H1 (cell line): Measurements from ENCODE around the gene MYO16. TPM values are rescaled to one million over a fixed set of nuclear protein-coding genes. Genes with fewer than 3 reads are reported as not detected.

ENCODE experiments used
- CTCF ChIA-PET: fragments of 300-600 bp; sonication (Branson Sonifier 250); formaldehyde crosslinking; loops from one replicate; lab custom pipeline; 2021; ENCODE audit not compliant: partially characterized antibody; lab: Charles Lee
- POLR2A ChIA-PET: fragments of 300-600 bp; sonication (Branson Sonifier 250); formaldehyde crosslinking; loops from one replicate; lab custom pipeline; 2021; ENCODE audit warnings: inconsistent platforms; ENCODE audit not compliant: partially characterized antibody; lab: Charles Lee
- DNase-seq, 2 experiments: peaks; one replicate each; pipeline versions ENCODE4 v3.0.0 to v3.0.0-alpha.2; 2010 to 2022; ENCODE audit warnings: low spot score in 2 of 2, low read depth in 1 of 2, mixed read lengths in 1 of 2
- FAIRE-seq: peaks from 2 replicates; lab custom pipeline; 2011; peaks lifted over from hg19 to GRCh38; lab: Jason Lieb, UNC
- H2AFZ ChIP-seq: 2 replicates; pipeline ENCODE4 v1.8.1; 2012; ENCODE audit warnings: low read length, inconsistent platforms
- H2AK5ac ChIP-seq: 2 replicates; pipeline ENCODE4 v1.6.1; 2013; ENCODE audit warnings: low read depth, low read length
- H2BK120ac ChIP-seq: replicated peaks from 2 replicates; pipeline ENCODE3; 2013; ENCODE audit warnings: low read depth, low read length, inconsistent platforms
- H2BK12ac ChIP-seq: 2 replicates; pipeline ENCODE4 v1.6.1; 2013; ENCODE audit warnings: low read depth, low read length
- H2BK15ac ChIP-seq: 2 replicates; pipeline ENCODE4 v1.6.1; 2013; ENCODE audit warnings: low read length
- H2BK20ac ChIP-seq: 2 replicates; pipeline ENCODE4 v1.6.1; 2013; ENCODE audit warnings: low read length
- H2BK5ac ChIP-seq: 2 replicates; pipeline ENCODE4 v1.6.1; 2013; ENCODE audit warnings: low read depth, low read length
- H3K14ac ChIP-seq: 2 replicates; pipeline ENCODE4 v1.6.1; 2013; ENCODE audit warnings: inconsistent platforms; ENCODE audit not compliant: insufficient read length
- H3K18ac ChIP-seq: 2 replicates; pipeline ENCODE4 v1.6.1; 2013; ENCODE audit warnings: low read length; ENCODE audit errors: extremely low read depth
- H3K23ac ChIP-seq: 2 replicates; pipeline ENCODE4 v1.6.1; 2013; ENCODE audit warnings: inconsistent platforms; ENCODE audit not compliant: insufficient read length
- H3K23me2 ChIP-seq: 2 replicates; pipeline ENCODE4 v1.6.1; 2013; ENCODE audit warnings: low read depth, low read length
- H3K27ac ChIP-seq: 2 replicates; pipeline ENCODE4 v1.6.1; 2011; ENCODE audit warnings: low read depth, low read length, inconsistent platforms
- H3K27me3 ChIP-seq, 4 experiments: replicated peaks in 1 of 4; 1 replicate in 1 of 4; 2 replicates in 3 of 4; pipeline versions ENCODE4 v1.6.1 to v1.8.1; 2011 to 2013; ENCODE audit warnings: low read length in 3 of 4, mild to moderate bottlenecking in 3 of 4, inconsistent platforms in 2 of 4, mixed read lengths in 2 of 4, moderate library complexity in 1 of 4; ENCODE audit not compliant: control insufficient read depth in 3 of 4, insufficient read depth in 3 of 4; ENCODE audit errors: extremely low read depth in 1 of 4
- H3K36me3 ChIP-seq, 4 experiments: 2 replicates each; pipeline versions ENCODE4 v1.6.1 to v1.8.1; 2011 to 2013; ENCODE audit warnings: mild to moderate bottlenecking in 4 of 4, low read length in 3 of 4, moderate library complexity in 2 of 4, control low read depth in 1 of 4, inconsistent platforms in 1 of 4; ENCODE audit not compliant: insufficient read depth in 4 of 4, control insufficient read depth in 2 of 4
- H3K4ac ChIP-seq: replicated peaks from 2 replicates; pipeline ENCODE3; 2013; ENCODE audit warnings: low read length, low read depth, mixed read lengths, inconsistent platforms; ENCODE audit not compliant: insufficient read length
- H3K4me1 ChIP-seq, 4 experiments: replicated peaks in 1 of 4; 1 replicate in 1 of 4; 2 replicates in 3 of 4; pipeline versions ENCODE4 v1.6.1 to v1.8.1; 2011 to 2013; ENCODE audit warnings: low read length in 3 of 4, inconsistent platforms in 2 of 4, mixed read lengths in 1 of 4; ENCODE audit not compliant: insufficient read depth in 4 of 4, control insufficient read depth in 3 of 4
- H3K4me2 ChIP-seq, 2 experiments: 2 replicates each; pipeline versions ENCODE4 v1.6.1 to v1.8.1; 2011 to 2013; ENCODE audit warnings: low read depth in 2 of 2, low read length in 2 of 2, control low read depth in 1 of 2, inconsistent platforms in 1 of 2, mild to moderate bottlenecking in 1 of 2; ENCODE audit not compliant: insufficient read depth in 1 of 2
- H3K4me3 ChIP-seq, 4 experiments: fragments of 200-600, 300-600 bp in 1 of 4; sonication (generic), shearing (Covaris generic), sonication (Bioruptor Twin) in 1 of 4; 2 replicates each; pipeline versions ENCODE4 v1.5.1 to v1.8.1; 2011 to 2016; ENCODE audit warnings: low read length in 4 of 4, low read depth in 3 of 4, control low read depth in 2 of 4, inconsistent platforms in 2 of 4, mild to moderate bottlenecking in 2 of 4, mixed read lengths in 1 of 4, moderate library complexity in 1 of 4; ENCODE audit not compliant: insufficient read depth in 2 of 4; ENCODE audit errors: extremely low read depth in 1 of 4
- H3K56ac ChIP-seq: replicated peaks from 2 replicates; pipeline ENCODE3; 2013; ENCODE audit warnings: low read depth, mild to moderate bottlenecking, mixed read lengths, low read length, inconsistent platforms; ENCODE audit not compliant: insufficient read length
- H3K79me1 ChIP-seq: 2 replicates; pipeline ENCODE4 v1.6.1; 2013; ENCODE audit warnings: low read depth, low read length, control low read depth
- H3K79me2 ChIP-seq, 2 experiments: 2 replicates each; pipeline versions ENCODE4 v1.6.1 to v1.8.1; 2012 to 2013; ENCODE audit warnings: low read length in 2 of 2, mild to moderate bottlenecking in 2 of 2, inconsistent platforms in 1 of 2; ENCODE audit not compliant: insufficient read depth in 2 of 2, control insufficient read depth in 1 of 2
- H3K9ac ChIP-seq, 4 experiments: replicated peaks in 1 of 4; 1 replicate in 1 of 4; 2 replicates in 3 of 4; pipeline versions ENCODE4 v1.6.1 to v1.8.1; 2011 to 2013; ENCODE audit warnings: low read depth in 3 of 4, low read length in 3 of 4, control low read depth in 2 of 4, mild to moderate bottlenecking in 2 of 4, moderate library complexity in 2 of 4, inconsistent platforms in 1 of 4; ENCODE audit errors: extremely low read depth in 1 of 4
- H3K9me3 ChIP-seq, 2 experiments: 2 replicates each; pipeline versions ENCODE4 v1.6.1 to v1.8.1; 2012 to 2013; ENCODE audit warnings: mild to moderate bottlenecking in 2 of 2, moderate library complexity in 2 of 2, control low read depth in 1 of 2, inconsistent platforms in 1 of 2, low read depth in 1 of 2, low read length in 1 of 2, mixed read lengths in 1 of 2; ENCODE audit not compliant: insufficient read depth in 2 of 2
- H4K20me1 ChIP-seq, 2 experiments: replicated peaks in 1 of 2; 2 replicates each; pipeline versions ENCODE3 to v1.8.1; 2011 to 2013; ENCODE audit warnings: inconsistent platforms in 2 of 2, low read length in 2 of 2, mild to moderate bottlenecking in 1 of 2; ENCODE audit not compliant: insufficient read depth in 2 of 2, control insufficient read depth in 1 of 2
- H4K5ac ChIP-seq: 2 replicates; pipeline ENCODE4 v1.6.1; 2013; ENCODE audit warnings: low read length, low read depth, mixed read lengths, inconsistent platforms; ENCODE audit not compliant: insufficient read length
- H4K8ac ChIP-seq: 2 replicates; pipeline ENCODE4 v1.8.0; 2013; ENCODE audit warnings: mild to moderate bottlenecking, moderate library complexity, low read length, inconsistent platforms; ENCODE audit not compliant: insufficient read depth; ENCODE audit errors: extremely low read depth
- H4K91ac ChIP-seq: replicated peaks from 2 replicates; pipeline ENCODE3; 2013; ENCODE audit warnings: low read length, mixed read lengths, inconsistent platforms; ENCODE audit not compliant: insufficient read length
- CEBPB ChIP-seq: IDR thresholded peaks from 2 replicates; pipeline ENCODE4 v1.6.1; 2012; ENCODE audit warnings: low read depth, low read length
- SAP30 ChIP-seq: fragments of 300-600 bp; sonication (generic); IDR thresholded peaks from 2 replicates; pipeline ENCODE4 v1.7.1; 2012; ENCODE audit warnings: low read length, moderate library complexity, mild to moderate bottlenecking, inconsistent platforms; ENCODE audit not compliant: insufficient read depth, insufficient replicate concordance
- SP1 ChIP-seq: IDR thresholded peaks from 2 replicates; pipeline ENCODE4 v1.6.1; 2011; ENCODE audit warnings: low read depth, low read length
- WGBS, 2 experiments: shearing (Covaris generic) in 1 of 2; methylation state at CpG; one replicate each; pipeline versions ENCODE4 v1.1.6 to v1.1.7; 2013 to 2015; ENCODE audit warnings: low lambda C conversion rate in 2 of 2, mixed read lengths in 2 of 2, inconsistent platforms in 1 of 2, low coverage in 1 of 2, missing lambda C conversion rate in 1 of 2; ENCODE audit not compliant: insufficient replicate concordance in 2 of 2, insufficient coverage in 1 of 2, insufficient read length in 1 of 2; ENCODE audit errors: extremely low coverage in 1 of 2, missing lambda C conversion rate in 1 of 2; 5-methylcytosine and 5-hydroxymethylcytosine counted together
- polyA plus RNA-seq, 7 experiments: library from polyadenylated mRNA; depleted of rRNA in 3 of 7; stranded (reverse) in 5 of 7; unstranded in 2 of 7; fragments of >200 nt in 5 of 7; fragments of 200-250 nt in 2 of 7; gene quantifications; 1 replicate in 5 of 7; 2 replicates in 1 of 7; 4 replicates in 1 of 7; pipeline versions ENCODE4 v1.2.1 to v1.2.3, GENCODE V29; 2011 to 2013; ENCODE audit warnings: missing spikeins in 2 of 7, mixed read lengths in 2 of 7
- total RNA-seq: library from RNA; stranded (reverse); fragmentation: NEBNext Ultra II Directional; extraction: Animal tissue kit (Norgen Biotek cat#: 25700); gene quantifications from 2 replicates; pipeline ENCODE4 v1.2.1, GENCODE V29; 2021
- TF ChIP-seq, protein P1 (sequence below): IDR thresholded peaks from 2 replicates; pipeline ENCODE4 v1.6.1; 2012; ENCODE audit warnings: inconsistent platforms

MYO16 gene
- total and polyA plus RNA-seq, 2 of the 8 experiments (the other 6 are each of a cell fraction or from before 2014, with no cell fraction given), result 0.02 to 0.22 TPM

DNA sequence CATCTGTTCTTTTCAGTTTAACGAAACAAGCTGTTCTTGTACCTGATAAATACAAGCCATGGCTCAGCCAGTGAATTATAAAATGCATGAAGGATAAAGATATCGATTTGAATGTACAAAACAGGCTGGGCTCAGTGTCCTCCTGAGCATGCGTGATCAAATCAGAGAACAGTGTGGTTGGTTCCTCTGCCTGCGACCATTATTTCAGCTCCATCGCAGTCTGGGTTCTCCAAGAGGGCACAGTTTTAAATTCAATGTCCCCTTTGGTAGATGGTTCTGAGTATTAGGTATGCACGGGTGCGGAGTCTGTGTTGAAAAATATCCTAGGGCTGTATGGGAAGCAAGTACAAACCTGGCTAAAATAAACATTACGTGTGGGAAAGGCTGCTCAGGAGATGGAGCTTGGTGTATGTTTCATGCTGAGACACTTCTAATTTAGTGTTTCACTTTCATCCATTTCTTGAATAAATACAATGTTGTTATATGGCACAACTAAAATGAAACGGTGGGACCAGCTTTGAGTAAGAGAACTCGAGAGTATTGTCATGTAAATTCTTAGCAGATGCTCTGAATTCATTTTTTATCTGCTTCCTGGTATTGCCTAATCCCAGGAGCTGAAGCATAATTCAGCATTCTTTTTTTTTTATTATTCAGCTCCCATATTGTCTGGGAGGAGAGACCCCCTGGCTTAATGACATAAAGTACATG, 458.7 kb downstream of the MYO16 start:
- H3K4ac ChIP-seq, result no peak overlapping the region
- H2AK5ac ChIP-seq, result no peak overlapping the region
- no peak for DNase-seq
- H3K79me2 ChIP-seq, result no peaks in the 10 kb centered on the region
- no peak overlapping the region for H3K23ac ChIP-seq
- TF ChIP-seq CEBPB (peak; percentile 24; the same call in 1 of the 2 replicates), SP1 (no peak), SAP30 (no peak)
- TF ChIP-seq, protein P1, sequence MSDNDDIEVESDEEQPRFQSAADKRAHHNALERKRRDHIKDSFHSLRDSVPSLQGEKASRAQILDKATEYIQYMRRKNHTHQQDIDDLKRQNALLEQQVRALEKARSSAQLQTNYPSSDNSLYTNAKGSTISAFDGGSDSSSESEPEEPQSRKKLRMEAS, result no peak
- no peaks in the 10 kb centered on the region for H3K27me3 ChIP-seq
- no peak for FAIRE-seq
- no peak overlapping the region for H4K5ac ChIP-seq
- no peak overlapping the region for H3K14ac ChIP-seq
- no peak overlapping the region for H2BK20ac ChIP-seq
- 87% methylated on average over 10 of the region's 10 CpGs; no CpG with 5 or more reads in 1 of the 2 experiments for WGBS, 2 experiments
- no peak overlapping the region for H3K27ac ChIP-seq
- no peak overlapping the region for H2BK15ac ChIP-seq
- H3K9me3 ChIP-seq, result no peaks in the 10 kb centered on the region
- H4K8ac ChIP-seq, result no peak overlapping the region
- H2BK12ac ChIP-seq, result no peak overlapping the region; the same call in 1 of the 2 replicates
- H4K91ac ChIP-seq, result no peak overlapping the region
- POLR2A ChIA-PET, result interaction anchor here (0.6 kb wide), 1 partner anchor 696 kb away, joined by 3 read pairs; no protein-coding TSS in a partner anchor
- no peak overlapping the region for H3K4me3 ChIP-seq
- no peaks in the 10 kb centered on the region for H3K23me2 ChIP-seq
- H3K18ac ChIP-seq, result no peak overlapping the region
- CTCF ChIA-PET, result interaction anchor here (0.6 to 1.2 kb wide), 6 partner anchors 13 to 159 kb away, joined by 3 to 4 read pairs (median 3); no protein-coding TSS in a partner anchor
- H3K4me2 ChIP-seq, result no peak overlapping the region
- no peak overlapping the region for H3K9ac ChIP-seq
- no peak overlapping the region for H3K56ac ChIP-seq
- no peaks in the 10 kb centered on the region for H3K79me1 ChIP-seq
- peaks cover 0 to 3% (median 0%) of the 10 kb centered on the region in 4 experiments; a peak in 1 of 7 replicates for H3K4me1 ChIP-seq
- H2BK5ac ChIP-seq, result no peak overlapping the region
- no peaks in the 10 kb centered on the region for H4K20me1 ChIP-seq
- H2BK120ac ChIP-seq, result no peak overlapping the region
- no peak overlapping the region for H2AFZ ChIP-seq
- no peaks in the 10 kb centered on the region for H3K36me3 ChIP-seq
